Hindlimb muscle (tissue), 1 donor: ENCODE data around the gene CTTNBP2. TPM values are rescaled to one million over a fixed set of nuclear protein-coding genes. Genes with fewer than 3 reads are reported as not detected.
"Not testable (repeated sequence)": the region's sequence is repeated elsewhere in the genome, so short reads cannot be mapped to it uniquely, and the experiment has no call there.

Experiments
- DNase-seq: peaks from one replicate; pipeline ENCODE4 v3.0.0-alpha.2; 2013
- polyA plus RNA-seq: library from polyadenylated mRNA; unstranded; fragments of 120-200 nt; gene quantifications from one replicate; pipeline ENCODE4 v1.2.1, GENCODE V29; 2013; ENCODE audit not compliant: insufficient read length

The CTTNBP2 gene
- polyA plus RNA-seq, 1 donor = 1.5 TPM

- no peak for DNase-seq
Measured at GRCh38 chr7:117739085-117739484, 134.2 kb downstream of the CTTNBP2 start.

GRCh38 chr7:117737926-117738325, 135.3 kb downstream of the CTTNBP2 start:
- no peak for DNase-seq

GRCh38 chr7:117731455-117731854, 141.8 kb downstream of the CTTNBP2 start:
- no peak for DNase-seq

- DNase-seq = no peak
Measured at GRCh38 chr7:117730390-117730789, 142.9 kb downstream of the CTTNBP2 start.

GRCh38 chr7:117728890-117729624, 144.2 kb downstream of the CTTNBP2 start:
- no peak for DNase-seq

GRCh38 chr7:117724898-117725297, 148.3 kb downstream of the CTTNBP2 start:
- DNase-seq = no peak

GRCh38 chr7:117719377-117719776, 153.9 kb downstream of the CTTNBP2 start:
- DNase-seq = no peak

GRCh38 chr7:117718116-117718835, 155.0 kb downstream of the CTTNBP2 start:
- no peak for DNase-seq

GRCh38 chr7:117717357-117717756, 155.9 kb downstream of the CTTNBP2 start:
- no peak for DNase-seq

GRCh38 chr7:117716707-117717299, 156.4 kb downstream of the CTTNBP2 start:
- no peak for DNase-seq

GRCh38 chr7:117715784-117716445, 157.3 kb downstream of the CTTNBP2 start:
- DNase-seq = no peak

- DNase-seq = no peak
Measured at GRCh38 chr7:117711556-117711955, 161.7 kb downstream of the CTTNBP2 start.

- DNase-seq = not testable (repeated sequence)
Measured at GRCh38 chr7:117708173-117708572, 165.1 kb downstream of the CTTNBP2 start.

- DNase-seq = no peak
Measured at GRCh38 chr7:117707080-117707479, 166.2 kb downstream of the CTTNBP2 start.

GRCh38 chr7:117706210-117706609, 167.0 kb downstream of the CTTNBP2 start:
- no peak for DNase-seq

GRCh38 chr7:117705630-117706029, 167.6 kb downstream of the CTTNBP2 start:
- DNase-seq = no peak

- DNase-seq = no peak
Measured at GRCh38 chr7:117704063-117704462, 169.2 kb downstream of the CTTNBP2 start.

- no peak for DNase-seq
Measured at GRCh38 chr7:117698018-117698417, 175.2 kb downstream of the CTTNBP2 start.

- no peak for DNase-seq
Measured at GRCh38 chr7:117692338-117692737, 180.9 kb downstream of the CTTNBP2 start.

- no peak for DNase-seq
Measured at GRCh38 chr7:117690147-117690546, 183.1 kb downstream of the CTTNBP2 start.

- DNase-seq = no peak
Measured at GRCh38 chr7:117689406-117689805, 183.8 kb downstream of the CTTNBP2 start.

GRCh38 chr7:117688126-117688525, 185.1 kb downstream of the CTTNBP2 start:
- DNase-seq = no peak

- DNase-seq = no peak
Measured at GRCh38 chr7:117686311-117686935, 186.8 kb downstream of the CTTNBP2 start.
